Activated CD4-positive, CD25-positive, alpha-beta regulatory T cell treated with anti-CD3 and anti-CD28 coated beads, Interleukin-2, amount 50 U/mL, for 72 hours (primary cell): Measurements from ENCODE around the gene STK39.
"Not testable (repeated sequence)": the region's sequence is repeated elsewhere in the genome, so short reads cannot be mapped to it uniquely, and the experiment has no call there.

Source experiments
- DNase-seq: peaks from one replicate; pipeline ENCODE4 v3.0.0; 2021

The STK39 gene

DNA sequence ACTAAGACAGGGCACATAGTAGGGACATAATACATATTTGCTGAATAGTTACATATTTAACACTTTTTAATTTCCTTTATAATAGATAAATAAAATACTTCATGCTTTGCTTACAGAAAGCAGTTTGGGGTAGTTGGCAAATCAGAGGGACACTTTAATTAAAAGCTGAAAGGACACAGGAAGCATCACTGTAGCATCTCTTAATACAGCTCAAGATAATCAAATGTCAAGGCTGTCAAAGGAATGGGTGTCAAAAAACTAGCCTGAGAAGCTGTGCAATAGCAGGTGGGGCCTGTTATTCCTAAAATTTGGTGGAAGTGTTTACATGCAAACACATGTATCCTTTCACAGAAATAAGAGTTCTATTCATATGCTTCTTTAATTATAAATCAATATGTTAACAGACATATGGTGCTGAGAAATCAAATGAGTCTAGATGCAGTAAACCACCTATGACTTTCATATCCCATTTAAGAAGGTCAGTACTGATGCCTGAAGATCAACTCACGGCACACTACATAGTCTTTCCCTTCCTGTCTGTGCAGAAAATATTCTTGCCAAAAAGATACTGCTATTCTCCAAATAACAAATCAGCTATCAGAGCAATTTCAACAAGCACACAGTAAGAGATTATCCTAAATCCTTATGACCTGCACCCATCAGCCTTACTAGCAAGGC is 174.6 kb downstream of the STK39 start:
- no peak for DNase-seq

DNA sequence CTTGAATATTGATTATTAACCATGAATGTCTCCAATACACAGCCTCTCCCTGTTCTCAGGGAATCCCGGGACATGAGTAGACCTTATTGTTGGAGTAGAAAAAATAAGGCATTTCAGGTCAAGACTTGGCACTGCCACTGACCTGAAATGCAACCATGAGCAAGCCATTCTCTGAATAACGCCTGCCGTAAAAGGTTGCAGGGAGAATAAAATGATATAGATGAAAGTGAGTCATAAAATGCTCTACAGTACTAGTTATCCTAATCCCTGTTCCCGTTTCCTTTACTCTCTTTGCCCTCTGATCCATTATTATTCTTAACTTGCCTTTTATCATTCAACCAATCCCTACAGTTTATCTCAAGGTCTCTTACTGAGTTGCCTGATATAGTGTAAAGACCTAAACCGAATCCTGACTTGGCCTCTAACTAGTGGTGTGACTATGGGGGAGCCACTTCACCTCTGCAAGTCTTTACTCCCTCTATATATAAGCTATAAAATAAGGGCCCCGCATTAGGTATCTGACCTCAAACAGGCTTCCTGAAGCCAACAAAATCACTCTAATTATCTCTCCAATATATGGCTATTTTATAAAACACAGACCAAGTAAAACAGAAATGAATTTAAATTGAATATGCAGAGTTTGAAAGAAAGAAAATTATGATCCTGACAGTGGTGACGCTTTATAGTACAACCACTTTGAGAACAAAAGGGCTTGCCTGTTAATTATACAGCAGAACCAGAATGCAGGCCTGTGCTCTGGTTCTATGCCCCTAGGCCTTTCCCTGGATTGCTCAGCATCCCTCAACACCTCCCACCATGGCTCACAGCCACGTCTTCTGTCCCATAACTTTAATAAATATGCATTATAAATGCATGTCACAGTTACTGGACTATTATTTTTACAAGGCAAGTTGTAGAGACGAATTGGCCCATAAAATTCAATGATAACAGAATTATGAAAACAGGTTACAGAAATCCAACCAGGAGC is 183.1 kb downstream of the STK39 start:
- DNase-seq = no peak

- no peak for DNase-seq
Observed at GRCh38 chr2:168062936-168063335, 184.5 kb downstream of the STK39 start.

GRCh38 chr2:168062054-168062453 is 185.3 kb downstream of the STK39 start:
- no peak for DNase-seq

- no peak for DNase-seq
Observed at GRCh38 chr2:168060986-168061750, 186.2 kb downstream of the STK39 start.

DNA sequence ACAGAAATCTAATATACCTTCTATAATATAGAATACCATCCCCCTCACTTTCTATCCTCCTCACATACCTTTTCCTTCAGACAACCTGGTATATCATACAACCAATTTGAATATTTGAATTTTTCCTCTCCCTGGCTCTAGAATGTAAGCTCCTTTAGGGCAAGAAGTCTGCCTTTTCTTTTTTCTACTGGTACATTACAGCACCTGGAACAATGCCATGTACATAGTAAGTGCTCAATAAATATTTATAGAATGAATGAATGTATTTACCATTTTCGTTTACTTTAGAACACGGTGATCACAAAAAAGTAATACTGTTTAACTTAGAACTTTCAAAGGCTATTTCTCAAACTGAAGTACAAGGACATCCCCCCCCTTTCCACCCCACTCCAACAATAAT is 187.6 kb downstream of the STK39 start:
- DNase-seq = no peak

- DNase-seq = no peak
Observed at GRCh38 chr2:168058675-168059074, 188.7 kb downstream of the STK39 start.

DNA sequence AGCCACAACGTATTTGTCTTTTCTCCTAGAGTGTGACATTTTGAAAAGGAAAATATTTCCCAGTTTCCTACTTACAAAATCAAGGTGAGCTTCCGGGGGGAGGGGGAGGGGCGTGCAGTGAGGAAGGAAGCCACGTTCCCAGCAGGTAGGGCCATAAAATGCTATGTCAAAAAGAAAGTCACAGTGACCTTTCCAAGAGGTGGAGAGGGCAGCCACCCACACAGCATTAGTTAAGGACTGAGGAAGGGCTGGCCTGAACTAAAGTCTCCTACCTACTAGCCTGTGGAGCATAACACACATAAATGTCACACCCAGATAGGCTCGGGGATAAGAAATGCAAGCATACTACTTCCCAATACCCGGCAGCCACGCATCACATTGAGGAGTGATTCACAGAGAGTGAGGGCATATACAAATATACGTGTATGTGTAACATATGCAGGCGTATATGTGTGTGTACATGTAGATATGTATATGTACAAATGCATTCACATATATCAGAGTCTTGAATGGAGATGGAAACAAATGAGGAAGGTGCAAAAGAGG is 191.1 kb downstream of the STK39 start:
- DNase-seq = no peak

DNA sequence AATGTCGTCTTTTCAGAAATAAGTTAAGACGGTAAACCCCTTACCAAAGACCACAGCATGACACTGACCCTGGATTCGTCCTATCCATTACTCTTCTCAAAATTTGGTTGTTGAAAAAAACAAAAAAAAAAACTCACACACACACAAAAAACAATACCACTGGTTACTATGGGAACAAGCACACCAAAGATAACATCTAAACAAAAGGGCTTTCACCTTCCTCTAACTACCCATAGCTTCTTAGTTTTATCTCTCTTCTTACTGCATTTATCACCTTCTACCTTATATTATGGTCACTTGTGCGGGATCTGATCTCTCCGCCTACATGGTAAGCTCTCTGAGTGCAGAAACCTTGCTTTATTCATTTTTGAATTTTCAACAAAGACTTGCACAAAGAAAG is 192.7 kb downstream of the STK39 start:
- DNase-seq = no peak

DNA sequence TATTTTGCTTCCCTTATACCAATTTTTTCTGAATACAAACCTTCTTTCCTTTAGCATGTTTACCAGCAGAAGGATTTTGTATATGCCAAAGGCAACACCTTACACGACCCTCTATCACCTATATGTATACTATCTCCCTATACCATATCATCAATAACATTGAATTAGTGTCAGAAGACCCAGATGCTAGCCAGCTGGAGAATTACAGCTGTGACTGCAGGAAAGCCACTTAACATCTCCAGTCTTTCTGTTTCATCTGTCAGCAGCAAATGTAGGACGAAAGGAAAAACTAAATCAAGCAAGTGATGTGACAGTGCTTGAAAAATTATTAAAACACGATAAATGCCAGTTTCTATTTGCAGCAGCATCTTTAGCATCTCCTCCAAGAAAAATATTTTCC is 193.7 kb downstream of the STK39 start:
- DNase-seq = no peak

GRCh38 chr2:168052773-168053172 is 194.6 kb downstream of the STK39 start:
- no peak for DNase-seq

DNA sequence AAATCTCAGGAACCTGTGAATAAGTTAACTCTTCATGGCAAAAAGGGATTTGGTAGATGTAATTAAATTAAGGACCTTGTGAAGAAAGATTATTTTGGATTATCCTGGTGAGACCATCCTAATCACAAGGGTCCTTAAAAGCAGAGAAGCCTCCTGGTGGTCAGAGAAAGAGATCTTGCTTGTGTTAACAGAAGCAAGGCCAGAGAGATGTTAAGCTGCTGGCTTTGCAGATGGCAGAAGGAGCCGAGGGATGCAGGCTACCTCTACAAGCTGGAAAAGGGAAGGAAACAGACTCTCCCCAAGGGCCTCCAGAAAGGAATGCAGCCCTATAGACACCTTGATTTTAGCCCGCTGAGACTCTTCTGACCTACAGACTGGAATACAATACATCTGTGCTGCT is 197.0 kb downstream of the STK39 start:
- DNase-seq = no peak

GRCh38 chr2:168049609-168050008 is 197.8 kb downstream of the STK39 start:
- no peak for DNase-seq

GRCh38 chr2:168047091-168047690 is 200.2 kb downstream of the STK39 start:
- DNase-seq = no peak

- no peak for DNase-seq
Observed at GRCh38 chr2:168044579-168044978, 202.8 kb downstream of the STK39 start.

- DNase-seq = no peak
Observed at GRCh38 chr2:168044176-168044575, 203.2 kb downstream of the STK39 start.

DNA sequence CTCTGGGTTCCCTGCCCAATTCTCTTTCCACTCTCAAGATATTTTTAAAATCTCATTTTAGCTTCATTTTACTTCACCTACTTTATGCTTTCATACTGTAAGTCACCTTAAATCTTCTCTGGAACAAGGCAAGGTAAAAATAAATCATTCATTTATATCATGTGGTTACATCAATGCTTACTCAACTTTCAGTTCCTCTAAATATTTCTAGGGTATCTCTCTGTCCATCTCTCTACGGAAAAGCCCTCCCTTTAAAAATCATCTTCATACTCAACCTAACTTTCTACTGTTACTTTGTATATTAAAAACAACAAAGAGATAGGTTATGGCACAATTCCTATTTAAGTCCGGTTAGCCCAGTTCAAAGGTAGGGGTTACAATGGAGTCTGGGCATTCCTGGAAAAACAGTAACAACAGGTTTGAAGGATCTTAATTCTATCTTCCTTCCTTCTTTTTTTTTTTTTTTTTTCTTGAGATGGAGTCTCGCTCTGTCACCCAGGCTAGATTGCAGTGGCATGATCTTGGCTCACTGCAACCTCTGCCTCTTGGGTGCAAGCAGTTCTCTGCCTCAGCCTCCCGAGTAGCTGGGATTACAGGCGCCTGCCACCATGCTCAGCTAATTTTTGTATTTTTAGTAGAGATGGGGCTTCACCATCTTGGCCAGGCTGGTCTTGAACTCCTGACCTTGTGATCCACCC is 205.1 kb downstream of the STK39 start:
- not testable (repeated sequence) for DNase-seq

DNA sequence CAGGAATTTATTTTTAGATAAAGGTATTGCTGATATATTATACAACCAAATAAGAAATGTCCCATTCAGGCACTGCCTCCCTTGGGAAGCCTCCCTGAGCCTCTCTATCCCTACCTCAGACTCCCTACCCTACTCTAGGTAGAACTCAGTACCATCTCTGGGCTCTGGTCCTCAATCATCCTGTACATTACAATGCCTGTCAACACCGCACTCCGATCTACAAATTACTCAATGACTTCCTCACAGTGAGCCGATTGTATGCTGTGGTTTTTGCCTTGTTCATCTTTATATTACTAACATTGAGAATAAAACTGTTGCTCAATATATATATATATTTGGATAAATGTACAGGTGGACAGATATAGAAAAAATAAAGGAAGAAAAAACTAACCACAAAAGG is 207.5 kb downstream of the STK39 start:
- DNase-seq = no peak

DNA sequence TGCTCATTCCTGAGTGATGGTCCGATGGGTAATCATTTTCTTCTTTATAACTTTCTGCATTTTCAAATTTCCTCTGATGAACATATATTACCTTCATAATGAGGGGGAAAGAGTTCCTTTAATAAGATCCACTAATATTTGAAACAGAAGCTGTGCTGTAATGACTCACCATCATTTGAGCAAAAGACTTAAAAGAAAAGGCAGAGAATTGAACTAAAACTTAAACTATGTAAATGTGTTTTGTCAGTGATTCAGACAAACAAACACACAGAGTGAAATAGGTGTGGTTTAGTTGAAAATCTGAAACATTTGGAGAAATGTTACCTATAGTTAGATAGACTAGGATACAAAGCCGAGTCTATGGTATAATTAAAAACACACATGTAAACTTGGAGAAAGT is 209.6 kb downstream of the STK39 start:
- no peak for DNase-seq

- no peak for DNase-seq
Observed at GRCh38 chr2:168035458-168035857, 211.9 kb downstream of the STK39 start.

GRCh38 chr2:168034616-168035015 is 212.8 kb downstream of the STK39 start:
- no peak for DNase-seq

DNA sequence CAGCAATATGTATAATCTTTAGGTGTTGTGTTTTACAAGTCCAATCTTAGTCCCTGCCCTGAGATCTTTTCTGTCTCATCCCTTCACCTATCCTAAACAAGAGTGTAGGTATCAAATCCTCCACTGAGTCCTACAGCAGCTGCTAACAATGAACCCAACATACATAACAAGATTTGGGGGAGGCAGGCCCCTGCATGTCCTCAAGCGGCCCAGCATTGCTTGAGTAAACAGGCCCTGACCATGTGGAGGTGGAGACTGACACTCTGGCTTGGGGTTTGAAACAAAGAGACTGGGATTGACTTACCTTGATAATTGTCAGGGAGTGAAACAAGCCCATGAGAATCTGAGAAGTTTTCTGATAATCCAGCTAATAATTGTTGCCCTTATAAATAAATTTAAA is 213.4 kb downstream of the STK39 start:
- no peak for DNase-seq
